H1 (cell line): Measurements from ENCODE around the gene MCOLN3. TPM values are rescaled to one million over a fixed set of nuclear protein-coding genes. Genes with fewer than 3 reads are reported as not detected.

Source experiments
- BCL11A ChIP-seq, 2 experiments: IDR thresholded peaks; one replicate each; pipeline ENCODE4 v1.6.1; 2011; ENCODE audit warnings: low read depth in 2 of 2, low read length in 2 of 2, mild to moderate bottlenecking in 2 of 2
- CHD1 ChIP-seq: IDR thresholded peaks from 2 replicates; pipeline ENCODE4 v1.6.1; 2012; ENCODE audit warnings: low read depth, low read length, improper control_type of control experiment
- CHD2 ChIP-seq: IDR thresholded peaks from 2 replicates; pipeline ENCODE4 v1.6.1; 2012; ENCODE audit warnings: low read length, improper control_type of control experiment
- KDM5A ChIP-seq: fragments of 200-600 bp; IDR thresholded peaks from 2 replicates; pipeline ENCODE4 v1.7.1; 2012; ENCODE audit warnings: mild to moderate bottlenecking, low read length, inconsistent platforms, mixed read lengths
- MAFK ChIP-seq: IDR thresholded peaks from 2 replicates; pipeline ENCODE4 v1.6.1; 2012; ENCODE audit warnings: low read depth, mild to moderate bottlenecking, improper control_type of control experiment, low read length
- RAD21 ChIP-seq, 2 experiments: IDR thresholded peaks in 1 of 2; conservative IDR thresholded peaks in 1 of 2; 2 replicates each; pipeline ENCODE4 v1.6.1; 2011; ENCODE audit warnings: low read depth in 2 of 2, low read length in 2 of 2, improper control_type of control experiment in 1 of 2, inconsistent platforms in 1 of 2, mild to moderate bottlenecking in 1 of 2, moderate library complexity in 1 of 2
- YY1 ChIP-seq: IDR thresholded peaks from 2 replicates; pipeline ENCODE4 v1.6.1; 2011; ENCODE audit warnings: low read depth, mild to moderate bottlenecking, low read length
- polyA plus RNA-seq, 7 experiments: library from polyadenylated mRNA; depleted of rRNA in 3 of 7; stranded (reverse) in 5 of 7; unstranded in 2 of 7; fragments of >200 nt in 5 of 7; fragments of 200-250 nt in 2 of 7; gene quantifications; 1 replicate in 5 of 7; 2 replicates in 1 of 7; 4 replicates in 1 of 7; pipeline versions ENCODE4 v1.2.1 to v1.2.3, GENCODE V29; 2011 to 2013; ENCODE audit warnings: missing spikeins in 2 of 7, mixed read lengths in 2 of 7
- total RNA-seq: library from RNA; stranded (reverse); fragmentation: NEBNext Ultra II Directional; extraction: Animal tissue kit (Norgen Biotek cat#: 25700); gene quantifications from 2 replicates; pipeline ENCODE4 v1.2.1, GENCODE V29; 2021

MCOLN3 gene
- total and polyA plus RNA-seq, 2 of the 8 experiments (the other 6 are each of a cell fraction or from before 2014, with no cell fraction given) = 3.8 to 4.9 TPM

DNA sequence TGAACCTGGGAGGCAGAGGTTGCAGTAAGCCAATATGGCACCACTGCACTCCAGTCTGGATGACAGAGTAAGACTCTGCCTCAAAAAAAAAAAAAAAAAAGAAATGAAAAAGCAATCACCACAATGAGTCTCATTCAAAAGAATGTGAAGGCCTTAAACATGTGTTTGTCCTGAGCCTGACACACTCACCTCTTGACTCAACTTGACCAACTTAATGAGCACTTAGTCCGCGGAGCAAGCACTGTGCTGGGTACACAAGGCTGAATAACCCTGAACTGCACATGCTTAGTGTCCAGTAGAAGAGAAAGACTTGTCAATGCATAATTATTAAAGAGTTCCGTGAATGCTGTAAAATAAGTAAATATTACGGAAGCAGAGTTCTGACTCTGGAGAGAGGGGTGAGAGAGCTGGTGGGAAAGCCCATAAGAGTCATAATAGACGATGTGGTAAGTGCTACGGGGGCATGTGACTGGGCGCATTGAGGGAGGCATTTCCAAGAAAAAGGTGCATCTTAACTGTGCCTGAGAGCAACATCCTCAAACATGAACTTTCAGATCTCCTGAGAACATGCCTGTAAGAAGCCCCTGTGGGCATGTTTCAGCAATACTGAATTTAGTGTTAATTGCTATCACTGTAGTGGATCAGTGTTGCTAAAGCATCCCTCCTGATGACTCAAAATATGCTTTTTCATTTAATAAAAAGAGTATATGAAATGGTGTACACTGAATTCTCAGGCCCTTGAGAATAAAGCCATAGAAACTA lies 78.6 kb downstream of the MCOLN3 start (continued):
- TF ChIP-seq MAFK = no peak
- TF ChIP-seq CHD2 = no peak
- TF ChIP-seq BCL11A (IDR thresholded peaks at IDR 0.05; ENCODE audit: low read depth in 2 of 2, low read length in 2 of 2) = no peak
- no peak for TF ChIP-seq RAD21 (IDR thresholded peaks at IDR 0.05 in 1 of 2, conservative IDR thresholded peaks at IDR 0.05 in 1 of 2; ENCODE audit: low read depth in 2 of 2, low read length in 2 of 2)
- no peak for TF ChIP-seq YY1
- no peak for TF ChIP-seq KDM5A
- no peak for TF ChIP-seq CHD1
